ENCODE results near the gene COX20. TPM values are rescaled to one million over a fixed set of nuclear protein-coding genes. Genes with fewer than 3 reads are reported as not detected.

The COX20 gene
- total and polyA plus RNA-seq, 2 donors (not counting 3 experiments of a cell fraction or from before 2014, with no cell fraction given) = 17.1 to 30.2 TPM

DNA sequence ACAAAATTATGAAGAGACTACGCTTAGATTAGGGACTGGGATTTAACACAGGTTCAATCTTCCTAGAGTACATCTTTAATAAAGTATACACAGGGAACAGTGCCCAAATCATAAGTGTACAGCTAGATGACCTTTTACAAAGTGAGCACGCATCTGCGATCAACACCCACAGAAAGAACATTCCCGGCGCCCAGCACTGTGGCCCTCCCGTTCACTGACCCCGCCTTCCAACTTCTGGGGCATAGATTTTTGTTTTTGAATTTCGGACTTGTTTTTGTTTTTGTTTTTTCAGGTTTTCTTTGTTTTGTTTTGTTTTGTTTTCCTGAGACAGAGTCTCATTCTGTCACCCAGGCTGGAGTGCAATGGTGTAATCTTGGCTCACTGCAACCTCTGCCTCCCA is 30.6 kb upstream of the COX20 start:
- FAIRE-seq = no peak
- dilution Hi-C loops (cut with MboI; ENCODE audit: extremely low pct_ligation_motif_present, low sequenced_read_pairs) (no loop called here), intact Hi-C loops (cut with micrococcal nuclease) (no loop called here)
- no peak for DNase-seq (ENCODE audit: low read depth, low spot score)
- Histone ChIP-seq H3K36me3 (ENCODE audit: control insufficient read depth in 2 of 2, extremely low read depth in 1 of 2, insufficient read depth in 2 of 2, low read length in 2 of 2) (no peaks in the 10 kb centered on the region), H3K9me3 (replicated peaks; ENCODE audit: control insufficient read depth, insufficient read depth, low read length) (no peaks in the 10 kb centered on the region), H3K9me1 (replicated peaks; ENCODE audit: control insufficient read depth, extremely low read depth, insufficient read depth, low read length) (no peaks in the 10 kb centered on the region), H3K4me1 (ENCODE audit: control insufficient read depth, extremely low read depth, insufficient read depth, low read length) (no peaks in the 10 kb centered on the region), H3K4me2 (ENCODE audit: insufficient read depth, low read length) (no peak overlapping the region), H3K27me3 (ENCODE audit: control insufficient read depth in 2 of 2, insufficient read depth in 2 of 2, low read length in 2 of 2) (no peaks in the 10 kb centered on the region), H2AFZ (ENCODE audit: low read depth, low read length) (no peak overlapping the region), H3K79me2 (ENCODE audit: control insufficient read depth, insufficient read depth, low read length) (no peaks in the 10 kb centered on the region), H4K20me1 (replicated peaks; ENCODE audit: control insufficient read depth, extremely low read depth, insufficient read depth, low read length) (no peaks in the 10 kb centered on the region), H3K9ac (replicated peaks; ENCODE audit: extremely low read depth, insufficient read depth, low read length) (no peak overlapping the region), H3K4me3 (replicated peaks in 1 of 3; ENCODE audit: insufficient read depth in 1 of 3, low read depth in 1 of 3, low read length in 3 of 3) (no peak overlapping the region), H3K27ac (ENCODE audit: insufficient read depth, low read depth, low read length) (no peak overlapping the region)
- ChIA-PET CTCF (interaction anchor here (5.6 kb wide), 1 partner anchor 237 kb away, joined by 131 read pairs; no protein-coding TSS in a partner anchor), POLR2A (no interaction called here)
- TF ChIP-seq FOS (IDR thresholded peaks at IDR 0.05; ENCODE audit: borderline replicate concordance, insufficient read depth, low read length) (no peak), GATA2 (IDR thresholded peaks at IDR 0.05; ENCODE audit: insufficient read depth, insufficient read length, low read depth, low read length) (no peak), EZH2 (IDR thresholded peaks at IDR 0.05; ENCODE audit: borderline replicate concordance, low read depth, low read length, severe bottlenecking) (no peak), MYC (IDR thresholded peaks at IDR 0.05; ENCODE audit: low read depth, low read length) (no peak), POLR2A (IDR thresholded peaks at IDR 0.05; ENCODE audit: low read depth, low read length) (no peak), POLR2AphosphoS5 (IDR thresholded peaks at IDR 0.05; ENCODE audit: insufficient read depth, low read depth, low read length) (no peak), JUN (IDR thresholded peaks at IDR 0.05; ENCODE audit: borderline replicate concordance, insufficient read depth, insufficient read length, low read depth) (no peak)
- TF ChIP-seq, protein P1, sequence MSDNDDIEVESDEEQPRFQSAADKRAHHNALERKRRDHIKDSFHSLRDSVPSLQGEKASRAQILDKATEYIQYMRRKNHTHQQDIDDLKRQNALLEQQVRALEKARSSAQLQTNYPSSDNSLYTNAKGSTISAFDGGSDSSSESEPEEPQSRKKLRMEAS (IDR thresholded peaks at IDR 0.05; ENCODE audit: insufficient read depth, insufficient read length) = no peak
- TF ChIP-seq, protein P2, sequence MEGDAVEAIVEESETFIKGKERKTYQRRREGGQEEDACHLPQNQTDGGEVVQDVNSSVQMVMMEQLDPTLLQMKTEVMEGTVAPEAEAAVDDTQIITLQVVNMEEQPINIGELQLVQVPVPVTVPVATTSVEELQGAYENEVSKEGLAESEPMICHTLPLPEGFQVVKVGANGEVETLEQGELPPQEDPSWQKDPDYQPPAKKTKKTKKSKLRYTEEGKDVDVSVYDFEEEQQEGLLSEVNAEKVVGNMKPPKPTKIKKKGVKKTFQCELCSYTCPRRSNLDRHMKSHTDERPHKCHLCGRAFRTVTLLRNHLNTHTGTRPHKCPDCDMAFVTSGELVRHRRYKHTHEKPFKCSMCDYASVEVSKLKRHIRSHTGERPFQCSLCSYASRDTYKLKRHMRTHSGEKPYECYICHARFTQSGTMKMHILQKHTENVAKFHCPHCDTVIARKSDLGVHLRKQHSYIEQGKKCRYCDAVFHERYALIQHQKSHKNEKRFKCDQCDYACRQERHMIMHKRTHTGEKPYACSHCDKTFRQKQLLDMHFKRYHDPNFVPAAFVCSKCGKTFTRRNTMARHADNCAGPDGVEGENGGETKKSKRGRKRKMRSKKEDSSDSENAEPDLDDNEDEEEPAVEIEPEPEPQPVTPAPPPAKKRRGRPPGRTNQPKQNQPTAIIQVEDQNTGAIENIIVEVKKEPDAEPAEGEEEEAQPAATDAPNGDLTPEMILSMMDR (IDR thresholded peaks at IDR 0.05; ENCODE audit: extremely low read depth in 1 of 2, insufficient read depth in 1 of 2, low read depth in 1 of 2, low read length in 2 of 2) = no peak
- no TSS peak for BruUV-seq (replicated peaks)
